H1 (cell line): ENCODE results near the gene RNF151.

ENCODE experiments used
- CTCF ChIP-seq, 3 experiments: IDR thresholded peaks; 1 replicate in 2 of 3; 2 replicates in 1 of 3; pipeline versions ENCODE4 v1.5.1 to v1.6.1; 2011; ENCODE audit warnings: low read length in 3 of 3, mild to moderate bottlenecking in 3 of 3, inconsistent platforms in 2 of 3, low read depth in 1 of 3, moderate library complexity in 1 of 3; ENCODE audit not compliant: insufficient read depth in 1 of 3; ENCODE audit errors: control extremely low read depth in 1 of 3
- EP300 ChIP-seq, 2 experiments: IDR thresholded peaks; 1 replicate in 1 of 2; 2 replicates in 1 of 2; pipeline ENCODE4 v1.6.1; 2011 to 2012; ENCODE audit warnings: low read depth in 2 of 2, low read length in 2 of 2, mild to moderate bottlenecking in 2 of 2, borderline replicate concordance in 1 of 2, inconsistent platforms in 1 of 2, moderate library complexity in 1 of 2
- RXRA ChIP-seq: IDR thresholded peaks from 2 replicates; pipeline ENCODE4 v1.6.1; 2011; ENCODE audit warnings: low read depth, mild to moderate bottlenecking, low read length, moderate library complexity; ENCODE audit not compliant: insufficient read depth

GRCh38 chr16:1960665-1961630 is 5.7 kb upstream of the RNF151 start:
- TF ChIP-seq EP300 (IDR thresholded peaks at IDR 0.05; ENCODE audit: borderline replicate concordance in 1 of 2, low read depth in 2 of 2, low read length in 2 of 2) (no peak), CTCF (IDR thresholded peaks at IDR 0.05; ENCODE audit: control extremely low read depth in 1 of 3, insufficient read depth in 1 of 3, low read depth in 1 of 3, low read length in 3 of 3) (no peak), RXRA (no peak)
